CD4-positive, alpha-beta T cell (primary cell): ENCODE results near the gene KIF26A. TPM values are rescaled to one million over a fixed set of nuclear protein-coding genes. Genes with fewer than 3 reads are reported as not detected.

Source experiments
- ATAC-seq: fragments of 200-7000 bp; cut with Tn5 transposase; one replicate; pipeline ENCODE4 v1.10.0; 2022; ENCODE audit warnings: mild to moderate bottlenecking; ENCODE audit not compliant: poor library complexity
- CTCF ChIA-PET: fragments of 350-600 bp; sonication (Branson Sonifier 250); formaldehyde crosslinking; loops from one replicate; lab custom pipeline; 2021; ENCODE audit warnings: antibody characterized with exemption, inconsistent platforms; lab: Charles Lee
- POLR2A ChIA-PET: fragments of 350-600 bp; sonication (Branson Sonifier 250); formaldehyde crosslinking; loops from one replicate; lab custom pipeline; 2021; ENCODE audit warnings: antibody characterized with exemption, inconsistent platforms; lab: Charles Lee
- DNase-seq, 14 experiments: peaks; one replicate each; pipeline ENCODE4 v3.0.0-alpha.2; 2013 to 2020; ENCODE audit warnings: mixed read lengths in 2 of 14
- H3K27ac ChIP-seq, 2 donors: one replicate each; pipeline versions ENCODE4 v1.5.1 to v1.7.0; 2013; ENCODE audit warnings: low read length in 2 of 2, low read depth in 1 of 2, mild to moderate bottlenecking in 1 of 2
- H3K27me3 ChIP-seq, 2 experiments: 1 replicate in 1 of 2; 2 replicates in 1 of 2; pipeline versions ENCODE4 v1.6.1 to v1.7.0; 2013; ENCODE audit warnings: low read length in 2 of 2, control low read depth in 1 of 2, mild to moderate bottlenecking in 1 of 2, moderate library complexity in 1 of 2; ENCODE audit not compliant: insufficient read depth in 2 of 2, control insufficient read depth in 1 of 2
- H3K36me3 ChIP-seq: one replicate; pipeline ENCODE4 v1.6.1; 2013; ENCODE audit warnings: low read length, control low read depth; ENCODE audit not compliant: insufficient read depth
- H3K4me1 ChIP-seq: one replicate; pipeline ENCODE4 v1.6.1; 2013; ENCODE audit warnings: low read length, control low read depth; ENCODE audit not compliant: insufficient read depth
- H3K4me3 ChIP-seq: one replicate; pipeline ENCODE4 v1.5.1; 2013; ENCODE audit warnings: mild to moderate bottlenecking, low read length, moderate library complexity
- H3K9me3 ChIP-seq, 2 experiments: 1 replicate in 1 of 2; 2 replicates in 1 of 2; pipeline versions ENCODE4 v1.6.1 to v1.7.0; 2013; ENCODE audit warnings: low read length in 2 of 2, mild to moderate bottlenecking in 2 of 2, control low read depth in 1 of 2, moderate library complexity in 1 of 2; ENCODE audit not compliant: control insufficient read depth in 1 of 2, insufficient read depth in 1 of 2
- H3K27ac Mint-ChIP-seq: one replicate; pipeline ENCODE4 v1.8.0; 2020; ENCODE audit warnings: mixed read lengths
- H3K27me3 Mint-ChIP-seq: one replicate; pipeline ENCODE4 v1.8.0; 2021; ENCODE audit warnings: mixed read lengths
- H3K36me3 Mint-ChIP-seq: one replicate; pipeline ENCODE4 v1.8.0; 2021; ENCODE audit warnings: low read depth, mixed read lengths
- H3K4me1 Mint-ChIP-seq: one replicate; pipeline ENCODE4 v1.8.0; 2021; ENCODE audit warnings: low read depth, mixed read lengths
- H3K4me3 Mint-ChIP-seq: one replicate; pipeline ENCODE4 v1.8.0; 2020; ENCODE audit warnings: mild to moderate bottlenecking, mixed read lengths
- H3K9me3 Mint-ChIP-seq: one replicate; pipeline ENCODE4 v1.8.0; 2020; ENCODE audit warnings: mixed read lengths
- CTCF ChIP-seq: fragments of 200-600 bp; IDR thresholded peaks from one replicate; pipeline ENCODE4 v1.8.0; 2022; ENCODE audit warnings: antibody characterized with exemption, mild to moderate bottlenecking
- intact Hi-C, 2 experiments: fragments of 100-400 bp; cut with DNase I in 1 of 2; cut with micrococcal nuclease in 1 of 2; formaldehyde crosslinking; loops; one replicate each; pipeline versions ENCODE4 v1.15.1 to v1.9.0; 2023 to 2025; cut with DNase I, micrococcal nuclease
- total RNA-seq, 174 experiments: library from RNA in 2 of 174; stranded (reverse) in 2 of 174; gene quantifications; one replicate each; pipeline ENCODE4 v1.2.3 and lab custom pipeline; 2021 to 2026

The KIF26A gene
- total RNA-seq, 2 experiments from 2014 or later: 0.25 to 0.31 TPM

- Histone ChIP-seq H3K4me1 (peaks cover 26% of the 10 kb centered on the region), H3K36me3 (no peaks in the 10 kb centered on the region), H3K27ac (no peak overlapping the region), H3K9me3 (peaks cover 0 to 16% of the 10 kb centered on the region in 2 experiments), H3K4me3 (no peak overlapping the region), H3K27me3 (peaks cover 33% of the 10 kb centered on the region in 2 experiments)
- TF ChIP-seq CTCF: no peak
- Mint-ChIP-seq H3K4me3 (peak overlapping the region; percentile 66), H3K36me3 (no peaks in the 10 kb centered on the region), H3K9me3 (no peaks in the 10 kb centered on the region), H3K27me3 (peaks cover 21% of the 10 kb centered on the region), H3K27ac (no peak overlapping the region), H3K4me1 (peaks cover 4% of the 10 kb centered on the region)
- ATAC-seq: no peak
- ChIA-PET POLR2A (no interaction called here), CTCF (no interaction called here)
- intact Hi-C loops: no loop called here
- peak in 1 of 14 experiments; percentile 3 for DNase-seq
These were observed 2.3 kb downstream of the KIF26A start for GRCh38 chr14:104140463-104141331.

GRCh38 chr14:104141621-104142091, 3.3 kb downstream of the KIF26A start:
- ChIA-PET POLR2A (no interaction called here), CTCF (no interaction called here)
- Mint-ChIP-seq H3K27ac (no peak overlapping the region), H3K9me3 (no peaks in the 10 kb centered on the region), H3K4me1 (peaks cover 4% of the 10 kb centered on the region), H3K36me3 (no peaks in the 10 kb centered on the region), H3K4me3 (no peak overlapping the region), H3K27me3 (peaks cover 21% of the 10 kb centered on the region)
- no peak for ATAC-seq
- H3K27ac ChIP-seq: no peak overlapping the region
- H3K4me1 ChIP-seq: peaks cover 22% of the 10 kb centered on the region
- H3K4me3 ChIP-seq: no peak overlapping the region
- intact Hi-C loops: no loop called here
- TF ChIP-seq CTCF: no peak
- peaks cover 27 to 29% of the 10 kb centered on the region in 2 experiments for H3K27me3 ChIP-seq
- H3K9me3 ChIP-seq: peaks cover 0 to 17% of the 10 kb centered on the region in 2 experiments
- DNase-seq: peak in 1 of 14 experiments; percentile 1
- no peaks in the 10 kb centered on the region for H3K36me3 ChIP-seq

GRCh38 chr14:104142136-104142945, 4.0 kb downstream of the KIF26A start:
- no peaks in the 10 kb centered on the region for H3K4me1 Mint-ChIP-seq
- Histone ChIP-seq H3K36me3 (no peaks in the 10 kb centered on the region), H3K9me3 (peaks cover 0 to 17% of the 10 kb centered on the region in 2 experiments), H3K4me3 (no peak overlapping the region), H3K4me1 (peaks cover 15% of the 10 kb centered on the region), H3K27ac (no peak overlapping the region), H3K27me3 (peaks cover 20 to 22% of the 10 kb centered on the region in 2 experiments)
- ATAC-seq: no peak
- no peaks in the 10 kb centered on the region for H3K36me3 Mint-ChIP-seq
- intact Hi-C loops: no loop called here
- H3K4me3 Mint-ChIP-seq: no peak overlapping the region
- peak in 1 of 14 experiments; percentile 3 for DNase-seq
- no peak overlapping the region for H3K27ac Mint-ChIP-seq
- no peaks in the 10 kb centered on the region for H3K9me3 Mint-ChIP-seq
- CTCF ChIA-PET: no interaction called here
- H3K27me3 Mint-ChIP-seq: peaks cover 15% of the 10 kb centered on the region
- no peak for TF ChIP-seq CTCF
- POLR2A ChIA-PET: no interaction called here
